ENCODE measurements around the gene ABCG2.

Gene ABCG2

DNA sequence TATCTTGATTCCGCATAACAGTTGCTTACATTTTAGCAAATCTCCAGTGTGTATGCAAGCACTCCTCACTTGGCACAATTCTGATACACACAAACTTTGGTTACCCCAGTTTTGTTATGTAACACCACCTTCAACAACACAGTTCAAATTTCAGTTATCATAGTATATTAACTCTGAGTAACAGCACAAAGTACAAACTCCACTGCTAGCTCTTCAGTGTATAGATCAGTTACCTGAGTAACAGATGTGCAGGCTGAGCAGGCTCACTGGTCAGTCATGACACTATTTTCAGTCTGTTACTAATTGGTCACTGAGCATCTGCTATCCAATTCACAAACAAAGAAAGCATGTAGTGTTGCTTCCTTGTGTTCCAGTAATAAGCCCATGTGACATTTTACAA, 95.6 kb downstream of the ABCG2 start:
- Histone ChIP-seq H2BK120ac (ENCODE audit: low read depth, low read length) (no peak overlapping the region), H3K4ac (ENCODE audit: low read length) (no peak overlapping the region), H2BK15ac (ENCODE audit: low read length) (no peak overlapping the region), H2BK12ac (ENCODE audit: low read length) (no peak overlapping the region), H2AFZ (ENCODE audit: low read length) (no peak overlapping the region), H3K9ac (ENCODE audit: low read depth, low read length, poor library complexity) (no peak overlapping the region), H3K36me3 (replicated peaks in 1 of 2; ENCODE audit: control insufficient read depth in 2 of 2, insufficient read depth in 2 of 2, low read length in 2 of 2) (peaks cover 12 to 97% of the 10 kb centered on the region in 2 donors), H3K79me1 (ENCODE audit: low read depth, low read length) (no peaks in the 10 kb centered on the region), H3K27ac (replicated peaks; ENCODE audit: low read length) (no peak overlapping the region), H3K9me3 (replicated peaks in 1 of 2; ENCODE audit: control insufficient read depth in 2 of 2, insufficient read depth in 1 of 2, low read depth in 1 of 2, low read length in 2 of 2) (peaks cover 3 to 7% of the 10 kb centered on the region in 2 donors), H3K4me1 (ENCODE audit: control insufficient read depth in 2 of 2, insufficient read depth in 1 of 2, low read depth in 1 of 2, low read length in 2 of 2) (no peaks in the 10 kb centered on the region), H4K8ac (ENCODE audit: low read depth, low read length) (no peak overlapping the region), H3K14ac (ENCODE audit: low read length) (no peak overlapping the region), H3K4me2 (ENCODE audit: insufficient read depth, low read length, poor library complexity, severe bottlenecking) (no peak overlapping the region), H3K23ac (ENCODE audit: low read depth, low read length, poor library complexity) (no peak overlapping the region), H2AK5ac (ENCODE audit: low read depth, low read length) (no peak overlapping the region), H4K91ac (ENCODE audit: low read depth, low read length, poor library complexity) (no peak overlapping the region), H3K27me3 (ENCODE audit: control insufficient read depth in 3 of 3, insufficient read depth in 3 of 3, low read depth in 1 of 3, low read length in 3 of 3) (no peaks in the 10 kb centered on the region), H2BK5ac (ENCODE audit: low read length) (no peak overlapping the region), H3K18ac (ENCODE audit: low read length) (no peak overlapping the region), H3K4me3 (ENCODE audit: low read length in 2 of 2) (no peak overlapping the region)
- WGBS, 2 donors (ENCODE audit: extremely low coverage in 2 of 2, insufficient read length in 2 of 2, insufficient replicate concordance in 1 of 2), result no CpG with 5 or more reads among the region's 1 CpG
- no peak for DNase-seq (ENCODE audit: low spot score)

DNA sequence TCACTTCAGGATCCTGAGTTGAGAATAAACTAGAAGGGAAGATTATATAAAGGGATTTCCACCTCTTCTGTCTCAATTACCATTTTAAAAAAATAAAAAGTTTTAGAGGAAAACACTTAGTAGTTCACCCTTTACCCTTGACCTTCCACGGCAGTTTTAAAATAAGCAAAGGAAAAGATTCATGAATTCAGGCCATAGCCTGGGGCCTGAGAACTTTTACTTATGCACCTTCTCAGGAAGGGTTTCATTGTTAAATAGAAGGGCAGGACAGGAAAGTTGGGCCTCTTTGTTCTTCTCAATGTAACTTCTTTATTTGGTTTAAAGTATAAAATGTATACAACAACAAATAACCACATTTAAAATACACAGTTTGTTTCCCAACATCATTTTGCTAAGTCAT, 96.1 kb downstream of the ABCG2 start:
- H3K4me2 ChIP-seq (ENCODE audit: insufficient read depth, low read length, poor library complexity, severe bottlenecking), result no peak overlapping the region
- no peak overlapping the region for H3K9ac ChIP-seq (ENCODE audit: low read depth, low read length, poor library complexity)
- H3K23ac ChIP-seq (ENCODE audit: low read depth, low read length, poor library complexity), result no peak overlapping the region
- H4K8ac ChIP-seq (ENCODE audit: low read depth, low read length), result no peak overlapping the region
- H4K91ac ChIP-seq (ENCODE audit: low read depth, low read length, poor library complexity), result no peak overlapping the region
- peaks cover 0 to 1% of the 10 kb centered on the region in 2 donors for H3K9me3 ChIP-seq (replicated peaks in 1 of 2; ENCODE audit: control insufficient read depth in 2 of 2, insufficient read depth in 1 of 2, low read depth in 1 of 2, low read length in 2 of 2)
- no peak overlapping the region for H3K18ac ChIP-seq (ENCODE audit: low read length)
- no CpG with 5 or more reads among the region's 1 CpG for WGBS, 2 donors (ENCODE audit: extremely low coverage in 2 of 2, insufficient read length in 2 of 2, insufficient replicate concordance in 1 of 2)
- no peak overlapping the region for H2BK120ac ChIP-seq (ENCODE audit: low read depth, low read length)
- H3K4ac ChIP-seq (ENCODE audit: low read length), result no peak overlapping the region
- H3K36me3 ChIP-seq (replicated peaks in 1 of 2; ENCODE audit: control insufficient read depth in 2 of 2, insufficient read depth in 2 of 2, low read length in 2 of 2), result peaks cover 9 to 97% of the 10 kb centered on the region in 2 donors
- no peaks in the 10 kb centered on the region for H3K27me3 ChIP-seq (ENCODE audit: control insufficient read depth in 3 of 3, insufficient read depth in 3 of 3, low read depth in 1 of 3, low read length in 3 of 3)
- H2AFZ ChIP-seq (ENCODE audit: low read length), result no peak overlapping the region
- no peaks in the 10 kb centered on the region for H3K4me1 ChIP-seq (ENCODE audit: control insufficient read depth in 2 of 2, insufficient read depth in 1 of 2, low read depth in 1 of 2, low read length in 2 of 2)
- no peak overlapping the region for H2BK5ac ChIP-seq (ENCODE audit: low read length)
- no peak for DNase-seq (ENCODE audit: low spot score)
- H3K14ac ChIP-seq (ENCODE audit: low read length), result no peak overlapping the region
- no peak overlapping the region for H2AK5ac ChIP-seq (ENCODE audit: low read depth, low read length)
- H2BK15ac ChIP-seq (ENCODE audit: low read length), result no peak overlapping the region
- no peak overlapping the region for H3K4me3 ChIP-seq (ENCODE audit: low read length in 2 of 2)
- H3K79me1 ChIP-seq (ENCODE audit: low read depth, low read length), result no peaks in the 10 kb centered on the region
- no peak overlapping the region for H2BK12ac ChIP-seq (ENCODE audit: low read length)
- no peak overlapping the region for H3K27ac ChIP-seq (replicated peaks; ENCODE audit: low read length)

DNA sequence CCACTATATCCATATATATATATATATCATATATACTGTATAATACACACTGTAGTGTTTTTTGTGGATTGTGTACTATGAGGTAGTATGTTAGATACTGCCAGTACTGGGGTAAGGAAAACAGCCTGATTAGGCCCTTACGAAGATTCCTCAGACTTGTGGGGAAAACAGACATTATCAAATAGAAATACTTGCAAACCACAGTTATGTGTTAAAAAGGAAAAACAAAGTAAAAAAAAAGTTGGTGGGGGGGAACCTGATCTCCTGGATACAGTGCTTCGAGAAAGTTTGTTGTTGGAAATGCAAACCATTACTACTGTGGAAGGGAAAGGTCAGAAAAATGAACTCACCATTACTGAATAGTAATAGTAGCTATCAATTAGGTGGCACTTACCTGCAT, 98.0 kb downstream of the ABCG2 start:
- Histone ChIP-seq H4K8ac (ENCODE audit: low read depth, low read length) (no peak overlapping the region), H3K9ac (ENCODE audit: low read depth, low read length, poor library complexity) (no peak overlapping the region), H3K27me3 (ENCODE audit: control insufficient read depth in 3 of 3, insufficient read depth in 3 of 3, low read depth in 1 of 3, low read length in 3 of 3) (no peaks in the 10 kb centered on the region), H2AK5ac (ENCODE audit: low read depth, low read length) (no peak overlapping the region), H3K4me1 (ENCODE audit: control insufficient read depth in 2 of 2, insufficient read depth in 1 of 2, low read depth in 1 of 2, low read length in 2 of 2) (no peaks in the 10 kb centered on the region), H3K4ac (ENCODE audit: low read length) (no peak overlapping the region), H2BK120ac (ENCODE audit: low read depth, low read length) (no peak overlapping the region), H3K79me1 (ENCODE audit: low read depth, low read length) (no peaks in the 10 kb centered on the region), H2BK5ac (ENCODE audit: low read length) (no peak overlapping the region), H2BK12ac (ENCODE audit: low read length) (no peak overlapping the region), H3K36me3 (replicated peaks in 1 of 2; ENCODE audit: control insufficient read depth in 2 of 2, insufficient read depth in 2 of 2, low read length in 2 of 2) (peaks cover 7 to 97% of the 10 kb centered on the region in 2 donors), H4K91ac (ENCODE audit: low read depth, low read length, poor library complexity) (no peak overlapping the region), H2BK15ac (ENCODE audit: low read length) (no peak overlapping the region), H3K23ac (ENCODE audit: low read depth, low read length, poor library complexity) (no peak overlapping the region), H3K4me2 (ENCODE audit: insufficient read depth, low read length, poor library complexity, severe bottlenecking) (no peak overlapping the region), H2AFZ (ENCODE audit: low read length) (no peak overlapping the region), H3K4me3 (ENCODE audit: low read length in 2 of 2) (no peak overlapping the region), H3K27ac (replicated peaks; ENCODE audit: low read length) (no peak overlapping the region), H3K14ac (ENCODE audit: low read length) (no peak overlapping the region), H3K18ac (ENCODE audit: low read length) (no peak overlapping the region), H3K9me3 (replicated peaks in 1 of 2; ENCODE audit: control insufficient read depth in 2 of 2, insufficient read depth in 1 of 2, low read depth in 1 of 2, low read length in 2 of 2) (no peaks in the 10 kb centered on the region)
- no CpG with 5 or more reads among the region's 2 CpGs for WGBS, 2 donors (ENCODE audit: extremely low coverage in 2 of 2, insufficient read length in 2 of 2, insufficient replicate concordance in 1 of 2)
- DNase-seq (ENCODE audit: low spot score), result no peak

DNA sequence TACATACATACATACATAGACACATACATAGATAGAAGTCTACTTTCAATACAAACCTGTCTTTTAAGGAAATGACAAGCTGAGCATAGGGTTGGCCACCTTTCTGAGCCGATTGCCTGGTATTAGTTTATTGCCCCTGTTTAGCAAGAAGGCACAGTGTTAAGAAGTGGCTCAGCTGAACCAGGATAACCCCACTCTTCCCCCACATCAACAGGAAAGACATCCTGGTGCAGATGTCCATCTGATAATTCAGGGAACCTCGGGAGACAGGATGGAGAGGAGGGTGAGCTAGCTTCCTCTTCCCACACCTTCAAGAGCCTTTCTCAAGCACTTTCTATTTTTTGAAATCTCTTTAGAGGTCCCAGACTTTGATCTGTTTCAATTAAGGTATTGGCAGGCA, 98.7 kb downstream of the ABCG2 start:
- H3K23ac ChIP-seq (ENCODE audit: low read depth, low read length, poor library complexity), result no peak overlapping the region
- no peak overlapping the region for H2BK120ac ChIP-seq (ENCODE audit: low read depth, low read length)
- no peak overlapping the region for H3K4ac ChIP-seq (ENCODE audit: low read length)
- no CpG with 5 or more reads among the region's 2 CpGs for WGBS, 2 donors (ENCODE audit: extremely low coverage in 2 of 2, insufficient read length in 2 of 2, insufficient replicate concordance in 1 of 2)
- H3K18ac ChIP-seq (ENCODE audit: low read length), result no peak overlapping the region
- H2AK5ac ChIP-seq (ENCODE audit: low read depth, low read length), result no peak overlapping the region
- H3K4me3 ChIP-seq (ENCODE audit: low read length in 2 of 2), result no peak overlapping the region
- no peaks in the 10 kb centered on the region for H3K79me1 ChIP-seq (ENCODE audit: low read depth, low read length)
- no peak overlapping the region for H3K14ac ChIP-seq (ENCODE audit: low read length)
- no peak overlapping the region for H3K4me2 ChIP-seq (ENCODE audit: insufficient read depth, low read length, poor library complexity, severe bottlenecking)
- H4K8ac ChIP-seq (ENCODE audit: low read depth, low read length), result no peak overlapping the region
- no peaks in the 10 kb centered on the region for H3K27me3 ChIP-seq (ENCODE audit: control insufficient read depth in 3 of 3, insufficient read depth in 3 of 3, low read depth in 1 of 3, low read length in 3 of 3)
- H2AFZ ChIP-seq (ENCODE audit: low read length), result no peak overlapping the region
- H3K9me3 ChIP-seq (replicated peaks in 1 of 2; ENCODE audit: control insufficient read depth in 2 of 2, insufficient read depth in 1 of 2, low read depth in 1 of 2, low read length in 2 of 2), result no peaks in the 10 kb centered on the region
- no peak overlapping the region for H2BK12ac ChIP-seq (ENCODE audit: low read length)
- no peak overlapping the region for H3K9ac ChIP-seq (ENCODE audit: low read depth, low read length, poor library complexity)
- no peaks in the 10 kb centered on the region for H3K4me1 ChIP-seq (ENCODE audit: control insufficient read depth in 2 of 2, insufficient read depth in 1 of 2, low read depth in 1 of 2, low read length in 2 of 2)
- DNase-seq (ENCODE audit: low spot score), result no peak
- no peak overlapping the region for H2BK5ac ChIP-seq (ENCODE audit: low read length)
- no peak overlapping the region for H4K91ac ChIP-seq (ENCODE audit: low read depth, low read length, poor library complexity)
- peaks cover 7 to 97% of the 10 kb centered on the region in 2 donors for H3K36me3 ChIP-seq (replicated peaks in 1 of 2; ENCODE audit: control insufficient read depth in 2 of 2, insufficient read depth in 2 of 2, low read length in 2 of 2)
- no peak overlapping the region for H3K27ac ChIP-seq (replicated peaks; ENCODE audit: low read length)
- H2BK15ac ChIP-seq (ENCODE audit: low read length), result no peak overlapping the region

Data from neuronal stem cell (in vitro differentiated cells).